ENCODE results near the gene MMGT1. TPM values are rescaled to one million over a fixed set of nuclear protein-coding genes. Genes with fewer than 3 reads are reported as not detected.
A peak's percentile ranks its signal among the peaks of the same experiment; 100 is the strongest.

The MMGT1 gene
- total RNA-seq, 2 experiments from 2014 or later = 8.9 to 17.0 TPM

DNA sequence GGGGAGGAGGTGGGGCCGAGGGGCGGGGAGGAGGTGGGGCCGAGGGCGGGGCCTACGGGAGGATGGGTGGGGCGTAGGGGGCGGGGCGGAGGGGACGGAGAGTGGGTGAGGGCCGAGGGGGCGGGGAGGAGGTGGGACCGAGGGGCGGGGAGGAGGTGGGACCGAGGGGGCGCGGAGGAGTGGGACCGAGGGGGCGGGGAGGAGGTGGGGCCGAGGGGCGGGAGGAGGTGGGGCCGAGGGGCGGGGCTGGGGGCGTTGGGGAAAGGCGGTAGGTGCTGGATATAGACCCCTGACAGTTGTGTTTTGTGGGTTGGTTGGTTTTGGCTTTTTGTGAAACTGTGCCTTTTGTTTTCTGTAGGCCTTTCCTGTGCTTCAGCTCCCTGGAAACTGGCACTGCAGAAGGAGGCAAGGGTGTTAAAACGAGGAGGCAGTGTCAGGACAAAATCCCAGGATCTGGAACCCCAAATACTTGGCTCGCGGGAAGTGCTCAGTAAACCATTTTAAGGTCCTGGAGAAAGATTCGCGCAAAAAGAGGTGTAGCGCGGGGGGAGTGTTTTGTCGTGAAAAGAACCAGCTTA, 580 bp upstream of the MMGT1 start:
- Histone ChIP-seq H3K4me2 (ENCODE audit: low read length) (peak overlapping the region; percentile 72), H2AFZ (ENCODE audit: low read length) (peak overlapping the region; percentile 5; the same call in 1 of the 2 replicates), H3K4me3 (ENCODE audit: low read depth, low read length, poor library complexity, severe bottlenecking) (peak overlapping the region; percentile 58), H4K20me1 (ENCODE audit: insufficient read depth, low read length) (no peaks in the 10 kb centered on the region; the same call in 1 of the 2 replicates), H3K27ac (ENCODE audit: low read depth, low read length, poor library complexity, severe bottlenecking) (no peak overlapping the region), H3K9me2 (ENCODE audit: insufficient read depth, low read length) (no peaks in the 10 kb centered on the region), H3K9me3 (ENCODE audit: low read length) (no peaks in the 10 kb centered on the region), H3K4me1 (ENCODE audit: insufficient read depth, low read length, poor library complexity, severe bottlenecking) (peaks cover 22% of the 10 kb centered on the region), H3K36me3 (ENCODE audit: insufficient read depth, low read length) (no peaks in the 10 kb centered on the region), H3K79me2 (ENCODE audit: insufficient read depth, low read depth, low read length) (peaks cover 28% of the 10 kb centered on the region)
- peak; percentile 75 for DNase-seq (ENCODE audit: low spot score)
- no TSS peak for BruUV-seq (replicated peaks)
- no peak for TF ChIP-seq EZH2phosphoT487 (IDR thresholded peaks at IDR 0.05; ENCODE audit: borderline replicate concordance, low read depth, low read length)
- TF ChIP-seq, protein P1, sequence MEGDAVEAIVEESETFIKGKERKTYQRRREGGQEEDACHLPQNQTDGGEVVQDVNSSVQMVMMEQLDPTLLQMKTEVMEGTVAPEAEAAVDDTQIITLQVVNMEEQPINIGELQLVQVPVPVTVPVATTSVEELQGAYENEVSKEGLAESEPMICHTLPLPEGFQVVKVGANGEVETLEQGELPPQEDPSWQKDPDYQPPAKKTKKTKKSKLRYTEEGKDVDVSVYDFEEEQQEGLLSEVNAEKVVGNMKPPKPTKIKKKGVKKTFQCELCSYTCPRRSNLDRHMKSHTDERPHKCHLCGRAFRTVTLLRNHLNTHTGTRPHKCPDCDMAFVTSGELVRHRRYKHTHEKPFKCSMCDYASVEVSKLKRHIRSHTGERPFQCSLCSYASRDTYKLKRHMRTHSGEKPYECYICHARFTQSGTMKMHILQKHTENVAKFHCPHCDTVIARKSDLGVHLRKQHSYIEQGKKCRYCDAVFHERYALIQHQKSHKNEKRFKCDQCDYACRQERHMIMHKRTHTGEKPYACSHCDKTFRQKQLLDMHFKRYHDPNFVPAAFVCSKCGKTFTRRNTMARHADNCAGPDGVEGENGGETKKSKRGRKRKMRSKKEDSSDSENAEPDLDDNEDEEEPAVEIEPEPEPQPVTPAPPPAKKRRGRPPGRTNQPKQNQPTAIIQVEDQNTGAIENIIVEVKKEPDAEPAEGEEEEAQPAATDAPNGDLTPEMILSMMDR (conservative IDR thresholded peaks at IDR 0.05; ENCODE audit: low read length) = no peak
- CTCF ChIA-PET (ENCODE audit: unreplicated experiment) = no interaction called here
- POLR2A ChIA-PET = interaction anchor here (0.7 to 1.5 kb wide), 4 partner anchors 10 to 1171 kb away, joined by 3 to 6 read pairs (median 3); no protein-coding TSS in a partner anchor
- intact Hi-C loops (cut with micrococcal nuclease; ENCODE audit: unreplicated experiment) = loop anchor here (5.0 to 10.0 kb wide), 3 partner anchors 450 to 810 kb away; partner anchors contain the start of genes ARHGEF6, HTATSF1 and INTS6L

DNA sequence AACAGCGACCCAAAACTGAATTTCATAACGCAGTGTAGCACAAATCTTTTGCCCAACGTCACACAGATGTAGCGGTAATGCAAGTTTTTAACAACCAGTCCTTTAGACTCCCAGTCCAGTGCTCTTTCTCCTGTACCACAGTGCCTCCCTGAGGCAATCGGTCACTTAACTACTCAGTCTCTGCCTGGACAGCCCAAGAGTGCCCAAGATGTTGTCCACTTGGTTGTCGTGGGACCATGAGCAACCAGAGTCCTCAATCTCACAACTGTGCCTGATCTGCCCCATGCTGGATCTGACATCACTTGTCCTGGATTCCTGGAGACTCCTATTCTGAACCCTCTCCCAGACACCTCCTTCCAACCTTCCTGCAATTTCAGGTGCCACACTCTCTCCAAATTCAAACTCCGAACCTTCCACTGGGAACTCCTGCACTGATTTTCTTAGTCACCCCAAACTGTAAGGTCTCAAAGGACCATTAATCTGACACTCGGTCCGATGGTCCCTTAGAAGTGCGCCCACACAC, 702 bp downstream of the MMGT1 start:
- POLR2A ChIA-PET = interaction anchor here (1.5 kb wide), 1 partner anchor 11 kb away, joined by 6 read pairs; no protein-coding TSS in a partner anchor
- no peak for TF ChIP-seq EZH2phosphoT487 (IDR thresholded peaks at IDR 0.05; ENCODE audit: borderline replicate concordance, low read depth, low read length)
- TF ChIP-seq, protein P1 (conservative IDR thresholded peaks at IDR 0.05; ENCODE audit: low read length) = peak; percentile 28; the same call in 1 of the 2 replicates
- Histone ChIP-seq H3K4me2 (ENCODE audit: low read length) (peak overlapping the region; percentile 87), H4K20me1 (ENCODE audit: insufficient read depth, low read length) (no peaks in the 10 kb centered on the region; the same call in 1 of the 2 replicates), H3K4me1 (ENCODE audit: insufficient read depth, low read length, poor library complexity, severe bottlenecking) (peaks cover 22% of the 10 kb centered on the region), H2AFZ (ENCODE audit: low read length) (peak overlapping the region; percentile 66), H3K36me3 (ENCODE audit: insufficient read depth, low read length) (no peaks in the 10 kb centered on the region), H3K27ac (ENCODE audit: low read depth, low read length, poor library complexity, severe bottlenecking) (peak overlapping the region; percentile 53), H3K9me3 (ENCODE audit: low read length) (no peaks in the 10 kb centered on the region), H3K9me2 (ENCODE audit: insufficient read depth, low read length) (no peaks in the 10 kb centered on the region), H3K79me2 (ENCODE audit: insufficient read depth, low read depth, low read length) (peaks cover 28% of the 10 kb centered on the region), H3K4me3 (ENCODE audit: low read depth, low read length, poor library complexity, severe bottlenecking) (peak overlapping the region; percentile 96)
- peak; percentile 12 for DNase-seq (ENCODE audit: low spot score)
- CTCF ChIA-PET (ENCODE audit: unreplicated experiment) = no interaction called here
- BruUV-seq (replicated peaks) = TSS peak; percentile 64
- intact Hi-C loops (cut with micrococcal nuclease; ENCODE audit: unreplicated experiment) = loop anchor here (5.0 to 10.0 kb wide), 3 partner anchors 448 to 812 kb away; partner anchors contain the start of genes ARHGEF6, HTATSF1 and INTS6L

DNA sequence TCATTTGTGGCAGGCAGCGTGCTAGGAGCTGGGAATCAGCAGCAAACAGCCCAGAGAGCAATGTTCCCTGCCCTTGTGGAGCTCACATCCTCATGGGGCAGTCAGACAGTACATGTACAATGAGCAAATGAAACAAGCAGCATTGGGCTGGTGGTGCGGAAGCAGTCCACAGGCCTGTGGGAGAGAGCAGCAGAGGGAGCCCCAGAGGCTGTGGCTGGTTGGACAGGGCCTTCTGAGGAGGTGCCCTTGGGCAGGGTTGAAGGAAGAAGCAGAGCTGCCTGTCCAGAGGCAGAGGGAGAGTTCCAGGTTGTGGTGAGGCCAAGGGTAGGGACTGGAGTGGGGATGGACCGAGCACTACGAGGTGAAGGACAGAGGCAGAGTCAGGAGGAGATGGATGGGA, 22.5 kb downstream of the MMGT1 start:
- no peaks in the 10 kb centered on the region for H3K36me3 ChIP-seq (ENCODE audit: insufficient read depth, low read length)
- no peak overlapping the region for H3K4me2 ChIP-seq (ENCODE audit: low read length)
- no peaks in the 10 kb centered on the region for H3K4me1 ChIP-seq (ENCODE audit: insufficient read depth, low read length, poor library complexity, severe bottlenecking)
- no peaks in the 10 kb centered on the region for H3K9me2 ChIP-seq (ENCODE audit: insufficient read depth, low read length)
- H3K27ac ChIP-seq (ENCODE audit: low read depth, low read length, poor library complexity, severe bottlenecking) = no peak overlapping the region
- no TSS peak for BruUV-seq (replicated peaks)
- intact Hi-C loops (cut with micrococcal nuclease; ENCODE audit: unreplicated experiment) = no loop called here
- POLR2A ChIA-PET = no interaction called here
- DNase-seq (ENCODE audit: low spot score) = no peak
- no peak overlapping the region for H2AFZ ChIP-seq (ENCODE audit: low read length)
- no peak overlapping the region for H3K4me3 ChIP-seq (ENCODE audit: low read depth, low read length, poor library complexity, severe bottlenecking)
- no peaks in the 10 kb centered on the region for H3K9me3 ChIP-seq (ENCODE audit: low read length)
- CTCF ChIA-PET (ENCODE audit: unreplicated experiment) = no interaction called here
- TF ChIP-seq, protein P1 (conservative IDR thresholded peaks at IDR 0.05; ENCODE audit: low read length) = no peak
- no peak for TF ChIP-seq EZH2phosphoT487 (IDR thresholded peaks at IDR 0.05; ENCODE audit: borderline replicate concordance, low read depth, low read length)
- no peaks in the 10 kb centered on the region for H4K20me1 ChIP-seq (ENCODE audit: insufficient read depth, low read length)
- H3K79me2 ChIP-seq (ENCODE audit: insufficient read depth, low read depth, low read length) = no peaks in the 10 kb centered on the region
